HepG2 (cell line): ENCODE measurements around the gene MAPK11. TPM values are rescaled to one million over a fixed set of nuclear protein-coding genes. Genes with fewer than 3 reads are reported as not detected.
A peak's percentile ranks its signal among the peaks of the same experiment; 100 is the strongest.

Experiments used
- AHR ChIP-seq: IDR thresholded peaks from 2 replicates; pipeline ENCODE4 v1.6.1; 2018; ENCODE audit warnings: missing genetic modification reagents, missing compliant biosample characterization
- BRD4 ChIP-seq: sonication (generic); formaldehyde crosslinking; IDR thresholded peaks from 2 replicates; pipeline ENCODE4 v1.4.0; 2020; ENCODE audit warnings: missing genetic modification reagents
- CREB1 ChIP-seq, 2 experiments: fragments of 450-650 bp in 1 of 2; IDR thresholded peaks; 2 replicates each; pipeline ENCODE4 v1.6.1; 2016 to 2017; ENCODE audit warnings: control low read depth in 1 of 2, mild to moderate bottlenecking in 1 of 2, missing compliant biosample characterization in 1 of 2, missing genetic modification characterization in 1 of 2
- ETV5 ChIP-seq: IDR thresholded peaks from 2 replicates; pipeline ENCODE4 v1.6.1; 2018; ENCODE audit warnings: missing biosample characterization, missing genetic modification reagents, inconsistent platforms, borderline replicate concordance
- FLYWCH1 ChIP-seq: sonication (generic); formaldehyde crosslinking; IDR thresholded peaks from 2 replicates; pipeline ENCODE4 v1.8.1; 2023; ENCODE audit warnings: mild to moderate bottlenecking, missing genetic modification reagents
- FOXO1 ChIP-seq: sonication (generic); formaldehyde crosslinking; IDR thresholded peaks from 2 replicates; pipeline ENCODE4 v1.4.0; 2020; ENCODE audit warnings: missing genetic modification reagents
- HHEX ChIP-seq: IDR thresholded peaks from 2 replicates; pipeline ENCODE4 v1.6.1; 2016; ENCODE audit warnings: control low read depth
- JUN ChIP-seq: sonication (generic); formaldehyde crosslinking; IDR thresholded peaks from 2 replicates; pipeline ENCODE4 v1.4.0; 2020; ENCODE audit warnings: mild to moderate bottlenecking, missing genetic modification reagents
- KLF15 ChIP-seq: sonication (generic); formaldehyde crosslinking; IDR thresholded peaks from 2 replicates; pipeline ENCODE4 v1.8.1; 2023; ENCODE audit warnings: borderline replicate concordance, mild to moderate bottlenecking, inconsistent platforms, missing genetic modification reagents, mixed read lengths
- NFRKB ChIP-seq: fragments of 450-650 bp; IDR thresholded peaks from 2 replicates; pipeline ENCODE4 v1.6.1; 2017
- PHF8 ChIP-seq: sonication (generic); formaldehyde crosslinking; IDR thresholded peaks from 2 replicates; pipeline ENCODE4 v1.5.0; 2020; ENCODE audit warnings: missing genetic modification reagents
- SCMH1 ChIP-seq: sonication (generic); formaldehyde crosslinking; IDR thresholded peaks from 2 replicates; pipeline ENCODE4 v1.9.0; 2021; ENCODE audit warnings: missing genetic modification reagents, mild to moderate bottlenecking, borderline replicate concordance
- SKI ChIP-seq: fragments of 450-650 bp; IDR thresholded peaks from one replicate; pipeline ENCODE4 v1.6.1; 2018; ENCODE audit warnings: mild to moderate bottlenecking; ENCODE audit not compliant: partially characterized antibody
- ZC3H13 ChIP-seq: sonication (generic); formaldehyde crosslinking; IDR thresholded peaks from 2 replicates; pipeline ENCODE4 v1.8.1; 2023; ENCODE audit warnings: mild to moderate bottlenecking, missing genetic modification reagents, moderate library complexity
- ZMYM4 ChIP-seq: sonication (generic); formaldehyde crosslinking; IDR thresholded peaks from 2 replicates; pipeline ENCODE4 v1.8.1; 2023; ENCODE audit warnings: mild to moderate bottlenecking, missing genetic modification reagents
- ZNF224 ChIP-seq: sonication (generic); formaldehyde crosslinking; IDR thresholded peaks from 2 replicates; pipeline ENCODE4 v1.5.0; 2020; ENCODE audit warnings: mild to moderate bottlenecking, missing genetic modification reagents
- ZNF235 ChIP-seq: sonication (generic); formaldehyde crosslinking; IDR thresholded peaks from 2 replicates; pipeline ENCODE4 v1.8.1; 2023; ENCODE audit warnings: mild to moderate bottlenecking, missing genetic modification reagents, borderline replicate concordance
- ZNF317 ChIP-seq: sonication (generic); formaldehyde crosslinking; IDR thresholded peaks from 2 replicates; pipeline ENCODE4 v1.5.0; 2020; ENCODE audit warnings: mild to moderate bottlenecking, missing genetic modification reagents
- ZNF333 ChIP-seq: sonication (generic); formaldehyde crosslinking; IDR thresholded peaks from 2 replicates; pipeline ENCODE4 v1.4.0; 2020; ENCODE audit warnings: mild to moderate bottlenecking, missing genetic modification reagents, borderline replicate concordance
- ZNF33A ChIP-seq: sonication (generic); formaldehyde crosslinking; IDR thresholded peaks from 2 replicates; pipeline ENCODE4 v1.5.1; 2020; ENCODE audit warnings: missing genetic modification reagents, mild to moderate bottlenecking, moderate library complexity, borderline replicate concordance
- ZNF563 ChIP-seq: sonication (generic); formaldehyde crosslinking; IDR thresholded peaks from 2 replicates; pipeline ENCODE4 v1.8.0; 2022; ENCODE audit warnings: mild to moderate bottlenecking, moderate library complexity, missing genetic modification reagents
- ZNF570 ChIP-seq: sonication (generic); formaldehyde crosslinking; IDR thresholded peaks from 2 replicates; pipeline ENCODE4 v1.4.0; 2020; ENCODE audit warnings: mild to moderate bottlenecking, missing genetic modification reagents, borderline replicate concordance
- ZNF619 ChIP-seq: sonication (generic); formaldehyde crosslinking; IDR thresholded peaks from 2 replicates; pipeline ENCODE4 v1.4.0; 2020; ENCODE audit warnings: mild to moderate bottlenecking, missing genetic modification reagents
- ZNF644 ChIP-seq: IDR thresholded peaks from 2 replicates; pipeline ENCODE4 v1.6.1; 2016; ENCODE audit warnings: low read depth
- ZNF678 ChIP-seq: sonication (generic); formaldehyde crosslinking; IDR thresholded peaks from 2 replicates; pipeline ENCODE4 v1.4.0; 2020; ENCODE audit warnings: mild to moderate bottlenecking, missing genetic modification reagents
- ZNF816 ChIP-seq: sonication (generic); formaldehyde crosslinking; IDR thresholded peaks from 2 replicates; pipeline ENCODE4 v1.8.0; 2022; ENCODE audit warnings: missing genetic modification reagents, mild to moderate bottlenecking, borderline replicate concordance
- polyA plus RNA-seq, 8 experiments: library from polyadenylated mRNA; depleted of rRNA in 3 of 8; stranded (reverse) in 7 of 8; unstranded in 1 of 8; fragments of >200 nt; fragmentation: Illumina TruSeq in 4 of 8; extraction: Trizol in 4 of 8; gene quantifications; 2 replicates each; pipeline versions ENCODE4 v1.2.1 to v1.2.3, GENCODE V29; 2011 to 2016; ENCODE audit warnings: low read depth in 4 of 8, missing spikeins in 1 of 8, mixed read lengths in 1 of 8; ENCODE audit not compliant: insufficient read depth in 1 of 8
- total RNA-seq, 5 experiments: library from RNA; depleted of rRNA; stranded (reverse); fragments of >200 nt; fragmentation: Illumina TruSeq; extraction: Trizol; gene quantifications; 2 replicates each; pipeline ENCODE4 v1.2.3, GENCODE V29; 2016; ENCODE audit warnings: low read depth in 1 of 5
- TF ChIP-seq, protein P1 (sequence below): sonication (generic); formaldehyde crosslinking; IDR thresholded peaks from 2 replicates; pipeline ENCODE4 v1.8.0; 2022; ENCODE audit warnings: mild to moderate bottlenecking, missing genetic modification reagents, borderline replicate concordance
- TF ChIP-seq, protein P2 (sequence below): sonication (generic); formaldehyde crosslinking; IDR thresholded peaks from 2 replicates; pipeline ENCODE4 v1.4.0; 2020; ENCODE audit warnings: mild to moderate bottlenecking, missing genetic modification reagents
- TF ChIP-seq, protein P3 (sequence below): sonication (generic); formaldehyde crosslinking; IDR thresholded peaks from 2 replicates; pipeline ENCODE4 v1.4.0; 2020; ENCODE audit warnings: missing genetic modification reagents, borderline replicate concordance

The MAPK11 gene
- total and polyA plus RNA-seq, 2 of the 13 experiments (the other 11 are each of a cell fraction or from before 2014, with no cell fraction given): 0.15 to 0.17 TPM

DNA sequence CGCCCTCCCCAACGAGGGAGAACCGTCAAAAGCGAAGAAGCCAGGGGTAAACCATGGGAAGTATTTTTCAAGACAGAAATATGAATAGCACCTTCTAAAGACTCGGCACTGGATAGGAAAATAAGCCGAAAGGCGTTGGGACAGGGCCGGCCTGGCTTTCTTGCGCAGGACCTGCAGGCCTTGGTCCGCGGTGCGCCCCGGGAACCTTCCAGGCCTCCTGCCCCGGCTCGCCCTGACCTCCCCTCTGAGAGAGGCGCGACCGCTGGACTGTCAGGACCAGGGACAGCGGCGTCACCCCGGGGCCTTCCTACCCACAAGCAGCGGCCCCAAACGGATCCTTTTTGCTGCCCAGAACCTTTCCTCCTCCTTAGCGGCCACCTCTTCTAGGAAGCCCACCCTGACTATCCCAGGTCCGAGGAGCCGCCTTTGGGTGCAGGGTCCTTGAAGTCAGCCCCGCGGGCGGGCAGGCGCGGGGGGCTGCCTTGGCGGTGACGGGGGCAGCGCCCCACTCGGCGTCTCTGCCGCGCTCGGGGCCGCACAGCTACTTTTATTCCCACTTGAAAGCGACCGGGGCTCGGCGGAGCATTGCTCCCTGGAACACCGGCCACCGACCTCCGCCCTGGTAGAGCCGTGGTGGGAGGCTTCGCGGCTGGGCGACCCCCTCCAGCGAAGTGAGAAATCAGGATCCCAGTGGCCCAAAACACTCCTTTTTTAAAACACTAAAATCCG lies 650 bp upstream of the MAPK11 start (continued):
- no peak for TF ChIP-seq ZNF619 (CRISPR knock-in tag)
- TF ChIP-seq KLF15 (CRISPR knock-in tag): peak; percentile 19; the same call in 1 of the 2 replicates
- no peak for TF ChIP-seq SKI
- no peak for TF ChIP-seq JUN (CRISPR knock-in tag)
- TF ChIP-seq BRD4: no peak
- no peak for TF ChIP-seq ZNF33A (CRISPR knock-in tag)
- TF ChIP-seq ZNF235 (CRISPR knock-in tag): peak; percentile 92
- TF ChIP-seq, protein P1, sequence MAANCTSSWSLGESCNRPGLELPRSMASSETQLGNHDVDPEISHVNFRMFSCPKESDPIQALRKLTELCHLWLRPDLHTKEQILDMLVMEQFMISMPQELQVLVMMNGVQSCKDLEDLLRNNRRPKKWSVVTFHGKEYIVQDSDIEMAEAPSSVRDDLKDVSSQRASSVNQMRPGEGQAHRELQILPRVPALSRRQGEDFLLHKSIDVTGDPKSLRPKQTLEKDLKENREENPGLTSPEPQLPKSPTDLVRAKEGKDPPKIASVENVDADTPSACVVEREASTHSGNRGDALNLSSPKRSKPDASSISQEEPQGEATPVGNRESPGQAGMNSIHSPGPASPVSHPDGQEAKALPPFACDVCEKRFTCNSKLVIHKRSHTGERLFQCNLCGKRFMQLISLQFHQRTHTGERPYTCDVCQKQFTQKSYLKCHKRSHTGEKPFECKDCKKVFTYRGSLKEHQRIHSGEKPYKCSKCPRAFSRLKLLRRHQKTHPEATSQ: no peak
- no peak for TF ChIP-seq PHF8 (CRISPR knock-in tag)
- TF ChIP-seq ZNF224 (CRISPR knock-in tag): no peak
- TF ChIP-seq CREB1 (IDR thresholded peaks at IDR 0.05): no peak
- no peak for TF ChIP-seq CREB1 (CRISPR knock-in tag; IDR thresholded peaks at IDR 0.05)
- peak; percentile 89; the same call in 1 of the 2 replicates for TF ChIP-seq ZNF563
- TF ChIP-seq, protein P2, sequence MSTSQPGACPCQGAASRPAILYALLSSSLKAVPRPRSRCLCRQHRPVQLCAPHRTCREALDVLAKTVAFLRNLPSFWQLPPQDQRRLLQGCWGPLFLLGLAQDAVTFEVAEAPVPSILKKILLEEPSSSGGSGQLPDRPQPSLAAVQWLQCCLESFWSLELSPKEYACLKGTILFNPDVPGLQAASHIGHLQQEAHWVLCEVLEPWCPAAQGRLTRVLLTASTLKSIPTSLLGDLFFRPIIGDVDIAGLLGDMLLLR (CRISPR knock-in tag): peak; percentile 69; the same call in 1 of the 2 replicates
- no peak for TF ChIP-seq HHEX
- no peak for TF ChIP-seq FLYWCH1 (CRISPR knock-in tag)
- TF ChIP-seq AHR (CRISPR knock-in tag): peak; percentile 96; the same call in 1 of the 2 replicates
- TF ChIP-seq NFRKB: no peak
- TF ChIP-seq ZNF333 (CRISPR knock-in tag): peak; percentile 86; the same call in 1 of the 2 replicates
- TF ChIP-seq FOXO1: peak; percentile 65; the same call in 1 of the 2 replicates
- TF ChIP-seq SCMH1 (CRISPR knock-in tag): no peak
- 0 out of 2 replicates have a peak, but pooled peaks have one; percentile 21 for TF ChIP-seq ZNF644 (CRISPR knock-in tag)
- no peak; the same call in 1 of the 2 replicates for TF ChIP-seq ETV5 (CRISPR knock-in tag)
- TF ChIP-seq, protein P3, sequence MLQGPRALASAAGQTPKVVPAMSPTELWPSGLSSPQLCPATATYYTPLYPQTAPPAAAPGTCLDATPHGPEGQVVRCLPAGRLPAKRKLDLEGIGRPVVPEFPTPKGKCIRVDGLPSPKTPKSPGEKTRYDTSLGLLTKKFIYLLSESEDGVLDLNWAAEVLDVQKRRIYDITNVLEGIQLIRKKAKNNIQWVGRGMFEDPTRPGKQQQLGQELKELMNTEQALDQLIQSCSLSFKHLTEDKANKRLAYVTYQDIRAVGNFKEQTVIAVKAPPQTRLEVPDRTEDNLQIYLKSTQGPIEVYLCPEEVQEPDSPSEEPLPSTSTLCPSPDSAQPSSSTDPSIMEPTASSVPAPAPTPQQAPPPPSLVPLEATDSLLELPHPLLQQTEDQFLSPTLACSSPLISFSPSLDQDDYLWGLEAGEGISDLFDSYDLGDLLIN (CRISPR knock-in tag): no peak; the same call in 1 of the 2 replicates
- no peak for TF ChIP-seq ZNF570 (CRISPR knock-in tag)
- TF ChIP-seq ZNF317 (CRISPR knock-in tag): peak; percentile 80; the same call in 1 of the 2 replicates
- TF ChIP-seq ZNF678 (CRISPR knock-in tag): no peak
- TF ChIP-seq ZNF816 (CRISPR knock-in tag): no peak
- TF ChIP-seq ZC3H13 (CRISPR knock-in tag): peak; percentile 78
- 0 out of 2 replicates have a peak, but pooled peaks have one; percentile 32 for TF ChIP-seq ZMYM4 (CRISPR knock-in tag)
